ENCODE data around the gene CNTN4. TPM values are rescaled to one million over a fixed set of nuclear protein-coding genes. Genes with fewer than 3 reads are reported as not detected.

The CNTN4 gene
- total RNA-seq, 1 experiment from 2014 or later: 2.9 TPM

- Mint-ChIP-seq H3K4me1 (ENCODE audit: low read depth, unreplicated experiment) (no peaks in the 10 kb centered on the region), H3K27ac (ENCODE audit: unreplicated experiment) (no peak overlapping the region), H3K4me3 (ENCODE audit: low read depth, unreplicated experiment) (no peak overlapping the region), H3K9me3 (ENCODE audit: low read depth, unreplicated experiment) (peaks cover 4% of the 10 kb centered on the region), H3K36me3 (ENCODE audit: insufficient read depth, unreplicated experiment) (no peaks in the 10 kb centered on the region), H3K27me3 (ENCODE audit: unreplicated experiment) (no peaks in the 10 kb centered on the region)
- CTCF ChIA-PET: interaction anchor here (1.1 kb wide), 1 partner anchor 157 kb away, joined by 3 read pairs; no protein-coding TSS in a partner anchor
- no TSS peak for BruUV-seq (replicated peaks)
- TF ChIP-seq CTCF (IDR thresholded peaks at IDR 0.05; ENCODE audit: unreplicated experiment): no peak
- peak; percentile 16 for DNase-seq
- intact Hi-C loops (cut with micrococcal nuclease; ENCODE audit: unreplicated experiment): loop anchor here (1.0 to 2.0 kb wide), 2 partner anchors 157 to 250 kb away; no protein-coding TSS in a partner anchor
These were observed 666.4 kb downstream of the CNTN4 start for GRCh38 chr3:2765002-2765579.

- no TSS peak for BruUV-seq (replicated peaks)
- Mint-ChIP-seq H3K27ac (ENCODE audit: unreplicated experiment) (no peak overlapping the region), H3K4me3 (ENCODE audit: low read depth, unreplicated experiment) (no peak overlapping the region), H3K9me3 (ENCODE audit: low read depth, unreplicated experiment) (peaks cover 7% of the 10 kb centered on the region), H3K27me3 (ENCODE audit: unreplicated experiment) (no peaks in the 10 kb centered on the region), H3K4me1 (ENCODE audit: low read depth, unreplicated experiment) (no peaks in the 10 kb centered on the region), H3K36me3 (ENCODE audit: insufficient read depth, unreplicated experiment) (no peaks in the 10 kb centered on the region)
- intact Hi-C loops (cut with micrococcal nuclease; ENCODE audit: unreplicated experiment): no loop called here
- no peak for DNase-seq
- CTCF ChIA-PET: interaction anchor here (0.6 kb wide), 1 partner anchor 11 kb away, joined by 4 read pairs; no protein-coding TSS in a partner anchor
- TF ChIP-seq CTCF (IDR thresholded peaks at IDR 0.05; ENCODE audit: unreplicated experiment): no peak
These were observed 671.8 kb downstream of the CNTN4 start for GRCh38 chr3:2770451-2770850.

- no peaks in the 10 kb centered on the region for H3K4me1 Mint-ChIP-seq (ENCODE audit: low read depth, unreplicated experiment)
- intact Hi-C loops (cut with micrococcal nuclease; ENCODE audit: unreplicated experiment): no loop called here
- H3K27me3 Mint-ChIP-seq (ENCODE audit: unreplicated experiment): no peaks in the 10 kb centered on the region
- CTCF ChIA-PET: no interaction called here
- no peaks in the 10 kb centered on the region for H3K36me3 Mint-ChIP-seq (ENCODE audit: insufficient read depth, unreplicated experiment)
- H3K4me3 Mint-ChIP-seq (ENCODE audit: low read depth, unreplicated experiment): no peak overlapping the region
- H3K27ac Mint-ChIP-seq (ENCODE audit: unreplicated experiment): no peak overlapping the region
- no peak for TF ChIP-seq CTCF (IDR thresholded peaks at IDR 0.05; ENCODE audit: unreplicated experiment)
- no peak for DNase-seq
- peaks cover 7% of the 10 kb centered on the region for H3K9me3 Mint-ChIP-seq (ENCODE audit: low read depth, unreplicated experiment)
- BruUV-seq (replicated peaks): no TSS peak
These were observed 672.5 kb downstream of the CNTN4 start for GRCh38 chr3:2771193-2771592.

- BruUV-seq (replicated peaks): no TSS peak
- H3K27me3 Mint-ChIP-seq (ENCODE audit: unreplicated experiment): no peaks in the 10 kb centered on the region
- CTCF ChIA-PET: no interaction called here
- no peak overlapping the region for H3K4me3 Mint-ChIP-seq (ENCODE audit: low read depth, unreplicated experiment)
- H3K4me1 Mint-ChIP-seq (ENCODE audit: low read depth, unreplicated experiment): no peaks in the 10 kb centered on the region
- intact Hi-C loops (cut with micrococcal nuclease; ENCODE audit: unreplicated experiment): no loop called here
- no peak for TF ChIP-seq CTCF (IDR thresholded peaks at IDR 0.05; ENCODE audit: unreplicated experiment)
- DNase-seq: no peak
- H3K27ac Mint-ChIP-seq (ENCODE audit: unreplicated experiment): no peak overlapping the region
- peaks cover 7% of the 10 kb centered on the region for H3K9me3 Mint-ChIP-seq (ENCODE audit: low read depth, unreplicated experiment)
- H3K36me3 Mint-ChIP-seq (ENCODE audit: insufficient read depth, unreplicated experiment): no peaks in the 10 kb centered on the region
These were observed 673.1 kb downstream of the CNTN4 start for GRCh38 chr3:2771741-2772140.
